Activated CD4-positive, CD25-positive, alpha-beta regulatory T cell treated with anti-CD3 and anti-CD28 coated beads, Interleukin-2, amount 50 U/mL, for 24 hours (primary cell): Measurements from ENCODE around the gene WDR90.

ENCODE experiments used
- ATAC-seq, 2 donors: fragments of 150-1000 bp; cut with Tn5 transposase; one replicate each; pipeline ENCODE4 v1.10.0; 2021; ENCODE audit warnings: mild to moderate bottlenecking in 1 of 2, moderate library complexity in 1 of 2

Gene WDR90

GRCh38 chr16:692356-693108 is 43.4 kb downstream of the WDR90 start:
- ATAC-seq, result no peak

- no peak for ATAC-seq
Measured at GRCh38 chr16:693364-693763, 44.2 kb downstream of the WDR90 start.

- ATAC-seq, result no peak
Measured at GRCh38 chr16:693766-694165, 44.6 kb downstream of the WDR90 start.

GRCh38 chr16:694187-694862 is 45.2 kb downstream of the WDR90 start:
- no peak for ATAC-seq

- no peak for ATAC-seq
Measured at GRCh38 chr16:694863-695354, 45.7 kb downstream of the WDR90 start.

GRCh38 chr16:695355-696089 is 46.4 kb downstream of the WDR90 start:
- ATAC-seq, result peak; percentile 82 to 85

- no peak for ATAC-seq
Measured at GRCh38 chr16:698911-699671, 49.9 kb downstream of the WDR90 start.

- ATAC-seq, result peak; percentile 64 to 71
Measured at GRCh38 chr16:700684-701584, 51.8 kb downstream of the WDR90 start.

- ATAC-seq, result no peak
Measured at GRCh38 chr16:702341-702740, 53.2 kb downstream of the WDR90 start.

GRCh38 chr16:703406-703805 is 54.2 kb downstream of the WDR90 start:
- ATAC-seq, result no peak

- ATAC-seq, result no peak
Measured at GRCh38 chr16:704047-704446, 54.9 kb downstream of the WDR90 start.

- no peak for ATAC-seq
Measured at GRCh38 chr16:704552-705380, 55.6 kb downstream of the WDR90 start.

- ATAC-seq, result no peak
Measured at GRCh38 chr16:705431-706188, 56.4 kb downstream of the WDR90 start, which contains the start of gene FBXL16. FBXL16 (minus strand) TSS chr16:705801; CDS start chr16:697405, 8,396 bp downstream.

GRCh38 chr16:706189-707061 is 57.3 kb downstream of the WDR90 start:
- ATAC-seq, result no peak

GRCh38 chr16:707062-707538 is 57.9 kb downstream of the WDR90 start:
- ATAC-seq, result no peak

GRCh38 chr16:708019-708418 is 58.9 kb downstream of the WDR90 start:
- no peak for ATAC-seq

- no peak for ATAC-seq
Measured at GRCh38 chr16:708959-709358, 59.8 kb downstream of the WDR90 start.
